Stomach (tissue), 4 donors: ENCODE data around the gene ACIN1.

ENCODE experiments used
- CTCF ChIP-seq, 7 experiments: fragments of 450-650 bp in 4 of 7; fragments of 200-600 bp in 3 of 7; sonication (generic) in 3 of 7; IDR thresholded peaks; one replicate each; pipeline ENCODE4 v1.5.1; 2016 to 2019; ENCODE audit warnings: antibody characterized with exemption in 7 of 7, control low read depth in 2 of 7, mild to moderate bottlenecking in 1 of 7
- POLR2A ChIP-seq, 4 donors: fragments of 450-650 bp; IDR thresholded peaks; one replicate each; pipeline ENCODE4 v1.6.1; 2016; ENCODE audit warnings: antibody characterized with exemption in 4 of 4, control low read depth in 2 of 4, mild to moderate bottlenecking in 1 of 4, moderate library complexity in 1 of 4
- POLR2AphosphoS5 ChIP-seq, 3 donors: sonication (generic); formaldehyde crosslinking; IDR thresholded peaks; one replicate each; pipeline ENCODE4 v1.6.1; 2016; ENCODE audit warnings: antibody characterized with exemption in 3 of 3

- TF ChIP-seq POLR2AphosphoS5 (IDR thresholded peaks at IDR 0.05) (no peak), CTCF (IDR thresholded peaks at IDR 0.05) (no peak), POLR2A (IDR thresholded peaks at IDR 0.05) (no peak)
Measured at GRCh38 chr14:23091294-23092225, 3.4 kb downstream of the ACIN1 start.
